GM12878 (cell line): ENCODE results near the gene CASK. TPM values are rescaled to one million over a fixed set of nuclear protein-coding genes. Genes with fewer than 3 reads are reported as not detected.

Source experiments
- CTCF ChIP-seq, 3 experiments: IDR thresholded peaks in 2 of 3; conservative IDR thresholded peaks in 1 of 3; 2 replicates each; pipeline ENCODE4 v1.5.1; 2011; ENCODE audit warnings: low read depth in 3 of 3, low read length in 3 of 3, mild to moderate bottlenecking in 3 of 3, control low read depth in 2 of 3, moderate library complexity in 2 of 3, inconsistent platforms in 1 of 3, mixed read lengths in 1 of 3; ENCODE audit not compliant: control insufficient read depth in 2 of 3, insufficient read depth in 1 of 3; ENCODE audit errors: extremely low read depth in 1 of 3
- ELK1 ChIP-seq: IDR thresholded peaks from 2 replicates; pipeline ENCODE4 v1.6.1; 2012; ENCODE audit warnings: low read depth, low read length, improper control_type of control experiment
- HCFC1 ChIP-seq: fragments of 150-350 bp; IDR thresholded peaks from 2 replicates; pipeline ENCODE4 v1.6.1; 2014; ENCODE audit warnings: low read length
- MAX ChIP-seq: IDR thresholded peaks from 2 replicates; pipeline ENCODE4 v1.6.1; 2012; ENCODE audit warnings: low read depth, low read length, improper control_type of control experiment
- PBX3 ChIP-seq: IDR thresholded peaks from 2 replicates; pipeline ENCODE4 v1.6.1; 2011; ENCODE audit warnings: mild to moderate bottlenecking, low read depth, low read length, moderate library complexity; ENCODE audit not compliant: insufficient replicate concordance
- POLR2A ChIP-seq: IDR thresholded peaks from 2 replicates; pipeline ENCODE4 v1.6.1; 2011; ENCODE audit warnings: low read depth, mild to moderate bottlenecking, low read length
- polyA plus RNA-seq, 11 experiments: library from polyadenylated mRNA; depleted of rRNA in 4 of 11; unstranded in 6 of 11; stranded (reverse) in 5 of 11; fragments of >200 nt; fragmentation: Nextera tagmentation in 4 of 11; fragmentation: Illumina TruSeq in 1 of 11; extraction: Ambion mirVana in 4 of 11; extraction: Trizol in 1 of 11; gene quantifications; 1 replicate in 1 of 11; 2 replicates in 10 of 11; pipeline versions ENCODE4 v1.2.1 to v1.2.3, GENCODE V29; 2011 to 2016; ENCODE audit warnings: inconsistent platforms in 2 of 11, missing spikeins in 2 of 11, low read depth in 1 of 11
- total RNA-seq, 4 experiments: library from RNA; depleted of rRNA in 3 of 4; stranded (reverse); fragments of >200 nt in 3 of 4; fragmentation: Illumina TruSeq in 1 of 4; extraction: Trizol in 1 of 4; gene quantifications; 2 replicates each; pipeline versions ENCODE4 v1.2.1 to v1.2.3, GENCODE V29; 2013 to 2021
- TF ChIP-seq, protein P1 (sequence below): fragments of 450-650 bp; IDR thresholded peaks from 2 replicates; pipeline ENCODE4 v1.6.1; 2017; ENCODE audit warnings: mild to moderate bottlenecking

Gene CASK
- total and polyA plus RNA-seq, 10 of the 15 experiments (the other 5 are each of a cell fraction or from before 2014, with no cell fraction given) = 0.60 to 45.9 (median 4.8) TPM

GRCh38 chrX:41870719-41871151 lies 52.6 kb downstream of the CASK start (continued):
- no peak for TF ChIP-seq MAX
- TF ChIP-seq POLR2A = no peak
- TF ChIP-seq CTCF (IDR thresholded peaks at IDR 0.05 in 2 of 3, conservative IDR thresholded peaks at IDR 0.05 in 1 of 3; ENCODE audit: control insufficient read depth in 2 of 3, extremely low read depth in 1 of 3, insufficient read depth in 1 of 3, low read depth in 3 of 3, low read length in 3 of 3) = no peak
- TF ChIP-seq HCFC1 = no peak
- TF ChIP-seq, protein P1, sequence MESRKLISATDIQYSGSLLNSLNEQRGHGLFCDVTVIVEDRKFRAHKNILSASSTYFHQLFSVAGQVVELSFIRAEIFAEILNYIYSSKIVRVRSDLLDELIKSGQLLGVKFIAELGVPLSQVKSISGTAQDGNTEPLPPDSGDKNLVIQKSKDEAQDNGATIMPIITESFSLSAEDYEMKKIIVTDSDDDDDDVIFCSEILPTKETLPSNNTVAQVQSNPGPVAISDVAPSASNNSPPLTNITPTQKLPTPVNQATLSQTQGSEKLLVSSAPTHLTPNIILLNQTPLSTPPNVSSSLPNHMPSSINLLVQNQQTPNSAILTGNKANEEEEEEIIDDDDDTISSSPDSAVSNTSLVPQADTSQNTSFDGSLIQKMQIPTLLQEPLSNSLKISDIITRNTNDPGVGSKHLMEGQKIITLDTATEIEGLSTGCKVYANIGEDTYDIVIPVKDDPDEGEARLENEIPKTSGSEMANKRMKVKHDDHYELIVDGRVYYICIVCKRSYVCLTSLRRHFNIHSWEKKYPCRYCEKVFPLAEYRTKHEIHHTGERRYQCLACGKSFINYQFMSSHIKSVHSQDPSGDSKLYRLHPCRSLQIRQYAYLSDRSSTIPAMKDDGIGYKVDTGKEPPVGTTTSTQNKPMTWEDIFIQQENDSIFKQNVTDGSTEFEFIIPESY = no peak
- no peak for TF ChIP-seq PBX3
- TF ChIP-seq ELK1 = no peak
